Erythroblast (primary cell): ENCODE measurements around the gene SLC25A44.

Experiments used
- DNase-seq, 2 experiments: peaks; one replicate each; lab custom pipeline; 2025; lab: John Stamatoyannopoulos, UW
- GATA1 ChIP-seq: IDR thresholded peaks from 2 replicates; pipeline ENCODE4 v1.6.1; 2011; ENCODE audit warnings: low read depth, mild to moderate bottlenecking, control low read depth, low read length, moderate library complexity
- POLR2A ChIP-seq: IDR thresholded peaks from 2 replicates; pipeline ENCODE4 v1.6.1; 2011; ENCODE audit warnings: mild to moderate bottlenecking, low read length

Gene SLC25A44

DNA sequence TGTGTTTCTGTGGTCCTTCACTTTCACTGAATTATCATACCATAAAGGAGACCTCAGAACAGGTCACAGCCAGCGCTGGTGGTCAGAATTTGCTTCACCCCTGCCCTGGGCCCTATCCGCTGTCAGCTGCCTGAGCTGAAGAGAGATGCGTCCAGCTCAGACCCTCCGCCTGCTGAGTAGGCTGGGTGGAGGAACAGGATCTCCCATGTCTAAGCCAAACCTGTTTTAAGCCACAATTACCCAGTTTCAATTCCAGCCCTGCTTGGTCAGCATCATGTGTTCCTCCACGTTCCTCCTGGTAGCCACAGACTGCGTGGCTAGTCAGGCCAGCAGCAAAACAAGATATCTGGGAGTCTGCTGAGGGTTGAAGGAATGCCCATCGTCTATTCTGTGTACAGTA, 34.6 kb downstream of the SLC25A44 start:
- no peak for TF ChIP-seq POLR2A
- TF ChIP-seq GATA1 = no peak
- no peak for DNase-seq

DNA sequence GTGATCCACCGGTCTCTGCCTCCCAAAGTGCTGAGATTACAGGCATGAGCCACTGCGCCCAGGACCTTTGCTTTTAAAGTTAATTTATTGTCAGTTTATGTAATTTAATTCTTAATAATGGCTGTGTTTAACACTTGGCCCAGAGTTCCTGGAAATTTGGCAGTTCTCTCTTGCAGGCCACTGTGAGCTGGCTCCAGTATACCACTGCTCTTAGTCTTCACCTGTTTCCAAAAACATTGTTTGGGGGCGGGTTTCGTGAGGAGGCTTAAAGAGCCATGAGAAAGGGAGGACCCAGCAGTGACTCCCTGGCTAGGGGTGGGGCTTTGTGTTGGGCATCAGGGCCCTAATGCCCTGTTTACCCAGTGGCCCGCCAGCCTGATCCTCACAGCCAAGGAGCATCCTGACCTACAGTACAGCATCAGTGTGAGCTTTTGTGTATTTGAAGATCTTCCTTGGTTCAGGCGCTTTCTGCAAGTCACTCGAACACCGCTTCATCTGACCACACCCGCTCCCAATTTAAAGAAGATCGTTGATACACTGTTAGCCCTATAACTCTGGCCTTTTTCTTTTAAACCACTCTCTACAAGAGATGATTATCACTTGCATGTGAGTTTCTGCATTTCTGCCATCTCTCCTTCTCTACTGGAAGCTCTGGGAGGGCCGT, 36.0 kb downstream of the SLC25A44 start:
- TF ChIP-seq POLR2A (no peak), GATA1 (no peak)
- peak; percentile 63 to 68 for DNase-seq

DNA sequence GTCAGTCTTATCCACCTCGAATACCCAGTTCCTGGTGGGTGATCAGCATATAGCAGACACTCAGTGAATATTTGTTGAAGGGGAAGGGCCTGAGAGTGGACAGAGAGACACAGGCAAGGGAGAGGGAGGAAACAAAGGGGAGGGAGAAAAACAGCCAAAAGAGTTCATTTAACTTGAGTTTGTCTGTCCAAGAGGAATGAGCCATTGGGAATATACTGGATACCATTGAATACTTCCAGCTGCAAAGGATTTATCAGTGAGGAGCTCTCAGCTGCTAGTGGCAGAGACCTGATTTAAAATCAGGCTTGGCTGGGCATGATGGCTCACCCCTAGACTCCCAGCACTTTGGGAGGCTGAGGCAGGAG, 36.6 kb downstream of the SLC25A44 start:
- DNase-seq = no peak
- no peak for TF ChIP-seq GATA1

GRCh38 chr1:156232201-156232894, 38.4 kb downstream of the SLC25A44 start:
- no peak for TF ChIP-seq GATA1
- TF ChIP-seq POLR2A = no peak
- DNase-seq = peak; percentile 17 to 41

GRCh38 chr1:156233426-156234127, 39.7 kb downstream of the SLC25A44 start:
- DNase-seq = no peak
- TF ChIP-seq GATA1 = no peak
- no peak for TF ChIP-seq POLR2A

DNA sequence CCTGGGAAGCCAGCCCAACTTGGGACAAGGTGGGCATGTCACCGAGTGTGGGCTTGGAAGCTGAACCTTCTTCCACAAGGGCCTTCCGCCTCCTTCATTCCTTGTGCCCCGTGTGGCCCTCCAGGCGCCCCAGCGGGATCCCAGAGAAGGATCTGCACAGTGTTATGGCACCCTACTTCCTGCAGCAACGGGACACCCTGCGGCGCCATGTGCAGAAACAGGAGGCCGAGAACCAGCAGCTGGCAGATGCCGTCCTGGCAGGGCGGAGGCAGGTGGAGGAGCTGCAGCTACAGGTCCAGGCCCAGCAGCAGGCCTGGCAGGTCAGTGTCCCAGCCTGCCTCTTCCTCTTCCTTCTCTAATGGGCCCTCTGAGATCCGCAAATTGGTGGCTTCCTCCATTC, 42.3 kb downstream of the SLC25A44 start:
- no peak for DNase-seq
- TF ChIP-seq GATA1 (no peak), POLR2A (no peak)

GRCh38 chr1:156238248-156238647, 44.3 kb downstream of the SLC25A44 start:
- no peak for TF ChIP-seq POLR2A
- TF ChIP-seq GATA1 = no peak

GRCh38 chr1:156241311-156241811, 47.5 kb downstream of the SLC25A44 start:
- no peak for DNase-seq

More at GRCh38 chr1:156238248-156238647, 44.3 kb downstream of the SLC25A44 start:
- no peak for DNase-seq

DNA sequence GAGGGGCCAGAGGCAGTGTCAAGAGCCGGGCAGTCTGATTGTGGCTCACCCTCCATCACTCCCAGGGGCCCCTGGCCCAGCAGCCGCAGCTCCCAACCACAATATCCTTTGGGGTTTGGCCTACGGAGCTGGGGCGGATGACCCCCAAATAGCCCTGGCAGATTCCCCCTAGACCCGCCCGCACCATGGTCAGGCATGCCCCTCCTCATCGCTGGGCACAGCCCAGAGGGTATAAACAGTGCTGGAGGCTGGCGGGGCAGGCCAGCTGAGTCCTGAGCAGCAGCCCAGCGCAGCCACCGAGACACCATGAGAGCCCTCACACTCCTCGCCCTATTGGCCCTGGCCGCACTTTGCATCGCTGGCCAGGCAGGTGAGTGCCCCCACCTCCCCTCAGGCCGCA, 48.0 kb downstream of the SLC25A44 start, which contains the start of gene BGLAP:
TSS of gene BGLAP (plus strand) at position 259 of the 400 bp plus-strand sequence. CDS start at position 307, 48 bp downstream.
- no peak for TF ChIP-seq POLR2A
- no peak for TF ChIP-seq GATA1

More at GRCh38 chr1:156241311-156241811, 47.5 kb downstream of the SLC25A44 start:
- no peak for TF ChIP-seq POLR2A

GRCh38 chr1:156242738-156243137, 48.8 kb downstream of the SLC25A44 start:
- DNase-seq = no peak
- TF ChIP-seq GATA1 = no peak
- TF ChIP-seq POLR2A = no peak

More for the DNA sequence above, 48.0 kb downstream of the SLC25A44 start, which contains the start of gene BGLAP:
- DNase-seq = no peak

GRCh38 chr1:156244126-156244525, 50.2 kb downstream of the SLC25A44 start:
- TF ChIP-seq GATA1 (no peak), POLR2A (no peak)

GRCh38 chr1:156244712-156245111, 50.8 kb downstream of the SLC25A44 start:
- TF ChIP-seq POLR2A (no peak), GATA1 (no peak)
- no peak for DNase-seq

More at GRCh38 chr1:156244126-156244525, 50.2 kb downstream of the SLC25A44 start:
- no peak for DNase-seq

DNA sequence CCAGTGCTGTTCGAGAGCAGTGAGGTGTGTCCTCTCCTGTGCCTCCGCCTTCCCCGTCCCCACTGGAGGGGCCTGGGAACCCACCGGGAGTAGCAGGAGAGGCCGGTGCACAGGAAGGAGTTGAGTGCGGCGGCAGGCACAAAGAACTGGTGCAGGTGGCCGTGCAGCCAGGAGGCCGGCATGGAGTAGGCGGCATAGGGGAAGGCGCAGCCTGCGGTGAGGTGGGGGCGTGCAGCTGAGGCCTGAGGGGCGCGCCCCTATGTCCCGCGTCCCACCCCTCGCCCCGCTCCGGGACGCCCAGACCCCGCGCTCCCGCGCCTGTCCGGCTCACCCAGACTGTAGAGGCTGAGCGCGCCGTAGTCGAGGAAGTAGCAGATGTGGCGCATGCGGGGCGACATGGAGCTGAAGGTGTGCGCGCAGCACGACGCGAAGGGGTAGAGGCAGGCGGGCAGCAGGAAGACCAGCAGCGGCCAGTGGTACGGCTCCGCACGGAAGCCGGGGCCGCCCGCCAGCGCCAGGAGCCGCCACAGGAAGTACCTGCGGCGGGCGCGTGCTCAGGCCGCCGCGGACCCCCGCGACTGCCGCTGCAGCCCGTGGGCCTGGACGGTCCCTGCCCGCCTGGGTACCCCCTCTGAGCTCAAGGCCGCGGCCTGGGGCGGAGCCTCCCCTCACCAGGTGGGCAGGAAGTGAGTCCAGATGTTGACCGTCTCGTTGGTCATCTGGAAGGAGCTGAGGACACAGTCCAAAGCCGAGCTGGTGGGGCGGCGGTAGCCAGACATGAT, 51.7 kb downstream of the SLC25A44 start:
- TF ChIP-seq POLR2A = no peak
- no peak for TF ChIP-seq GATA1
- peak; percentile 32 to 45 for DNase-seq
